ENCODE measurements around the gene FNDC3A.
A peak's percentile ranks its signal among the peaks of the same experiment; 100 is the strongest.

FNDC3A gene

GRCh38 chr13:49221590-49221965 is 245.9 kb downstream of the FNDC3A start:
- no peak for DNase-seq

DNA sequence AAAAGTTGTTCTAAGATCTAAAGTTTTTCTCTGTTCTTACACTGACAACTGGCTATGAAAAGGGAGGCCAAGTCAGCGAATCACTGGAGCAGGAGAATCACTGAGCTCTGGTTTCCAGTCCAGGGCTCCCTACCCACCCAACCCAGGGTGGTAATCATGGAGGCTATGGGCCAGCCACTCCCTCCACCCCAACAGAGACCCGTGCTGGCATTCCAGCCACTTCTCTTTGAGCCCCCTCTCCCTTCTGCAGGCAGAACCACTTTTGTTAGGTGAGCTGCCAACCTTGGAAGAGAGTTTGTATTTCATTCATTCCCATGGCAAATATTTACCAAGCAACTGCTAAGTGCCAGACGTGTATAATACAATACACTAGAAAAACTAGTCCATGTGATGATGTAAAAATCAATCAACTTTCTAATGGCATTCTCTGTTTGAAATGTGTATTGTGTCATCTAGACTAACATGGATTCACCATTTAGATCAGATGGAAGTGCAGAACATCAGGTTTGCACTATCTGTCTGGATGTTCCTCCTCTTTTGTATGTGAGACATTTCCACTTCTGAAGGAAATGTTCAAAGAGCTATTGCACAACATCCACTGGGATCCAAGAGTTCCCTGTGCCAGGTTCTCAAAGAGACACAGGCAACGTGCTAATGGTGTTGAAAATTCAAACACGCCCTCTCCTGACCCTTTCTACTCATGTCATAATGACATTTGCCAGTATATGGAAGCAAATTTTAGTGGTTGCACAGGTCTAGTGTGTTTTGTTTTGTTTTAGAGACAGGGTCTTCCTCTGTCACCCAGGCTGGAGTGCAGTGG is 249.7 kb downstream of the FNDC3A start:
- DNase-seq, result no peak

DNA sequence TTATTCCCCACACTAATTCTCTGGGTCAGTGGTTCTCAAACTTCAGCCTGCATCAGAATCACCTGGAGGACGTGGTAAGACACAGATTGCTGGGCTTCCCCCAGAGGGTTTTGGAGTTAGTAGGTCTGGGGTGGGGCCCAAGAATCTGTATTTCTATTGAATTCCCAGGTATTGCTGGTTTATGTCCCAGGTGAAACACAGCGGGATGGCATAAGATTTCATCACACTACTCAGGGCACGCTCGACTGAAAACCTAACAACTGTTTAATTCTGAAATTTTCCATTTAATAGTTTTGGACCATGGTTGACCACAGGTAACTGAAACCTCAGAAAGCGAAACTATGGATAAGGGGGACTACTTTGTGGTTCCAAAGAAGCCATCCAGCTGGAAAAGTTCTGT is 250.9 kb downstream of the FNDC3A start:
- DNase-seq, result no peak

- DNase-seq, result no peak
These were observed 259.0 kb downstream of the FNDC3A start for GRCh38 chr13:49234741-49235140.

DNA sequence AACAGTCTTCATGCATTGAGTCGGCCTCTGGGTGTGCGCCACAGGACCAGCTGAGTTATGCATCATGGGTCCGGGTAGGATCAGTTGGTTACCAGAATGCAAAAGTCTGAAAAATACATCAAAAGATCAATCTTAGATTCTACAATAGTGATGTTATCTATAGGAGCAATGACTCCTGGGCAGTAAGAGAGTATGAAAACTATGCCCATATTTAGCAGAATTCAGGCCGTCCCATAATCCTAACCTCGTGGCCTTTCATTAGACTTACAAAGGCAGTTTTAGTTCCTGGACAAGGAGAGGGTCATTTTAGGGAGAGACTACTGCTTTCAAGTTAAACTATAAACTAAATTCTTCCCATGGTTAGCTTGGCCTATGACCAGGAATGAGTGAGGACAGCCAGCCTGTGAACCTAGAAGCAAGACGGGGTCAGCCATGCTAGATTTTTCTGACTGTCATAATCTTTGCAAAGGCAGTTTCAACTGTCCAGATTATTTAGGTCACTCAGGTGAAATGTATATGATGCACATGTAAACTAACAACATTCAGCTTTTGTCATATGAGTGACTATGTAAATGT is 260.2 kb downstream of the FNDC3A start:
- DNase-seq, result no peak

DNA sequence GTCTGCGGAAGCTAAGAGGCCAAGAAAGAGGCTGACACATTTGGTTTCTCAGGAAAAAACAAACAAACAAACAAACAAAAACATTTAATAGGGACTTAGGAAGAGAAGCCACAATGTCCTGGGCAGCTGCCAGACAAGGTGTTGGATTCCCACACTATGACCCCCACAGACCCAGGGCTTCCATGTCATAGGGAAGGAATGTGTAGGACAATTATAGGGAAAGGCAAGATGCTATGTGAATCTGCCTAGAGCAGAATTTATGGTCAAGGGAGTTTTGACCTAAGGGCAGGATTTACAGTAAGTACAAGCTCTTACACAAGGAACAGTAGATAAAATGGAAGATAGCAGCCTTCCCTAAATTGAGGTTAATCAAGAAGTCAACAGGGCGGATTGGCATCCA is 262.9 kb downstream of the FNDC3A start:
- no peak for DNase-seq

- no peak for DNase-seq
These were observed 264.3 kb downstream of the FNDC3A start for GRCh38 chr13:49240017-49240416.

GRCh38 chr13:49241296-49241695 is 265.6 kb downstream of the FNDC3A start:
- no peak for DNase-seq

GRCh38 chr13:49245101-49245500 is 269.4 kb downstream of the FNDC3A start:
- no peak for DNase-seq

DNA sequence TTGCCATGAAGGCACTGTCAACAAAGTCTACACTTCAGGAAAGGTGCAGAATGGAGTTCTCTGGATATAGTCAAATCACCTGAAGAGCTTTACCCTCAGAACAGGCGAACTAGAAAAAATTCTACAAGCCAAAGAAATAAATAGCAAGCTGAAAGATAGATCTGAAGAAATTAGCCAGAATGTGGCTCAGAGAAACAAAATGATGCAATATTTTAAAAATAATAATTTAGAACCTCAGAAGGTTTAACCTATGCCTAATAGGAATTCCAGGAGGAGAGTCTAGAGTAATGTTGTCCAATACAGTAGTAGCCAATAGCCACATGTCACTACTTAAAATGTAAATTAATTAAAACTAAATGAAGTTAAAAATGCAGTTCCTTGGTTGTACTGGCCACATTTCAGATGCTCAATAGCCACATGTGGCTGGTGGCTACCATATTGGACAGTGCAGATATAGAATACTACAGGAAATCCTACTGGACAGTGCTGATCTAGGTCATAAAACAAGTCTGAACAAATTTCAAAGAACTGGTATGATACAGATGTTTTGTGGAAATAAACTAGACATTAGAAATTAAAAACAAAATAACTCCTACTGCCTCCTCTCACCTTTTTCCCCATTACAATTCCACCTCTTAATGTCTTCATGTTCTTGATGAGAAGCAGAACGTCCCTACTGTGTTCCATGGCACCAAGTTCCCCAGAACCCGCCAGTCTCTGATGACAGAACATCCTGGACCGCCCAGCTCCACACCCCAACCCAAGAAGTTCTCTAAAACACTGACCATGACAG is 271.3 kb downstream of the FNDC3A start:
- no peak for DNase-seq

DNA sequence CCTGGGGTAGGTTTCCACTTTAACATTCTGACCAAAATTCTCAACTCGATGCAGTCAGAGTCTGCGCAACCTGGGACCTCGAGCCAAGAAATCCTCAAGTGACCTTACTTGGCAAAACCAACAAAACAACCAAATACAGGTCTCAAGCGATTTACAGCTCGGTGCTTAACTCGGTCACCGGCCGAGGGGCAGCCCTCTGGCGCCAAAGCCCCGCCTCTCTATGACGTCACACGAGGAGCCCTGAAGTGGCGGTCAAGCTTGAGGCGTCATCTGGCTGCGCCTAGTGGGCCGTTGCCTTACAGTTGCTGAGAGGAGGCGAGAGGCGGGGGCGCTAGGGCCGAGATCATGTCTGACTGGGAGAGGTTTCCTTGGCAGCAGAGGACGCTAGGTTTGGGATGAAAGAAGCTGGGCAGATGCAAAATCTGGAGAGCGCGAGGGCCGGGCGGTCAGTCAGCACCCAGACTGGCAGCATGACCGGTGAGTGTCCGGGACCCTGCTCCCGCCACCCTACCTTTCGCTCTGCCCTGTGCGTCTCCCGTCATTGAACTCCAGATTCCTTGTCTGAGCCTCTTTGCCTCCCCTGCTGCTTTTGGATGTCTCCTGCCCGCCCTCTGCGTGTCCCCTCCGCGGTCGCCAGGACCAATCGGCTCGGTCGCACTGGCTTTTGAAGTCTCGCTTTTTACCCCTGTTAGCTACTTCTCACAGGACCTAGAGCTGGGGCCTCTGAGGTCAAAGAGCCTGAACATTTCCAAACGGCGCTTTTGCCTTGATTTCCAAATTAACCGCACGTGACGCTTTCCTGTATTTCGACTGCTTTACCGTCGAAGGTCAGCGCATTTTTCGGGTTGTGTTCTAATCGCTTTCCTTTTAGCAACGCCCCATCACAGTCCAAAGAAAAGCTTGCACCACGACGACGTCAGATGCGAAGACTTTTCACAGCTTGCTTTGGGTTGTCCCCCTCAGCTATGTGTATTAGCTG is 272.2 kb downstream of the FNDC3A start, which contains the start of gene CDADC1:
CDADC1 (plus strand) TSS at position 283 of the 979 bp plus-strand sequence; CDS start at position 396, 113 bp downstream.
- peak; percentile 40 to 79 for DNase-seq

GRCh38 chr13:49248622-49249002 is 272.9 kb downstream of the FNDC3A start:
- no peak for DNase-seq

GRCh38 chr13:49251326-49251725 is 275.6 kb downstream of the FNDC3A start:
- no peak for DNase-seq

DNA sequence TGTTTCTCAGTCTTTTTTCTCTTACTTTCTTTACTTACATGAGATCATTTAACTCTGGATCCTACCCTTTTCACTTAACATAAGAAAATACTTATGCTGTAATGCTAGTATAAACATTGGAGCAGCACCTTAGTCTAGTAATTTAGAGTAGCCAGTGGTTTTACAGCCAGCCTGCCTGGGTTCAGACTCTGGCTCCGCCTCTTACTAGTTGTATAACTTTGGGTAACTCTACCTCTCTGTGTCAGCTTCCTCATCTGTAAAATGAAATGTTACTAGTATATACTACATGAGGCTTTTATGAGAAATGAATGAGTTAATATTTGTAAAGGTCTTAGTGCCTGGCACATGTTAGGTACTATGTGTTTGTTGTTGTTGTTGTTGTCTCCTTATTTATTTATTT is 277.6 kb downstream of the FNDC3A start:
- no peak for DNase-seq

DNA sequence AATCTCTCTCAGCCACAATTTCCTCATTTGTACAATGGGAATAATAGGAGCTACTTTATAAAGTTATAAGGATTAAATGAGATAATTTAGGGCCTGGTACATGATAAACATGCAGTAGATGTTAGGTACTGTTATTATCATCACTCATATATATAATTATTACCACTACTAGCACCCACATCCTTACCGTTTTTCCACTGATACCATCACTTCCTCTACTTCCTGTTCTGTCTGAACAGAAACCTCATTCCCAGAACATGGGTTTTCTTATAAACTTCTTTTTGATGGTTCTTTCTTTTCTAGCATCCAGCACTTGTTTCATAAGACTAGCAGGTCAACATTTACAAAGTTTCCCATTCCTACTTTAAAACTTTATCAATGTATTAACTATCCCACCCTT is 278.3 kb downstream of the FNDC3A start:
- DNase-seq, result no peak

- no peak for DNase-seq
These were observed 281.1 kb downstream of the FNDC3A start for GRCh38 chr13:49256841-49257240.

DNA sequence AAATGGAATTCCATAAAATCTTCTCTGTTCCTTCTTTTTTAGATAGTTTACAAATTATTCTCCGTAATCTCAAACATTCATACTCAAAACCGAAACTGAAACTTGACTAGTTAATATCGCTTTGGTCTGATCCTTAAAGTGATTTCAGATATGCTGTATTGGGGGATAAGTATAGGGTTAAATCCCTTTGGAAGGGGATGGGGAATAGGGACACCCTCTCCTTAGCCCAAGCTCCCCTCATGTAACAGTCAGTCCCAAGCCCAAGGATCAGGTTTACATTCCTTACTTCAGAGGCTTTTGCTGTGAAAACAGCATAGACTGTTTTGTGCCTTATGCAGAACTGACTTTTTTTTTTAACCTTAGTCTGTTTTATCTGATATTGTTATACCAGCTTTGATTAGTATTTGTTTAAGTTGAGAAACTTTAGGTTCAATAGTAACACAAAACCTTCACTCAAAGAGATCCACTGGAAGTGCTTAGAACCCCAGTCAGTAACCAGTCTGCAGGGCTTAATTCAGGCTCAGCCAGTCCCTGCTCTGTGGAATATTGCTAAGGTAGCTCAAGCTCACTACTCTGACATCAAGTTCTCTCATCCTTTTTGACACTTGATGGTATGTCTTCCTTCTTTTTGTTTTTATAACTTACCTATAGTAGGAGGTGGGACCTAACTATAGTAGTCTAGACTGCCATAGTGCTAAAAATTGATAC is 282.5 kb downstream of the FNDC3A start:
- no peak for DNase-seq

Measured in cerebellar nuclear complex (tissue), 1 donor.